ENCODE measurements around the gene FAM216B. TPM values are rescaled to one million over a fixed set of nuclear protein-coding genes. Genes with fewer than 3 reads are reported as not detected.

The FAM216B gene
- total and polyA plus RNA-seq, 2 experiments from 2014 or later: 0.06 TPM; not detected in 1

DNA sequence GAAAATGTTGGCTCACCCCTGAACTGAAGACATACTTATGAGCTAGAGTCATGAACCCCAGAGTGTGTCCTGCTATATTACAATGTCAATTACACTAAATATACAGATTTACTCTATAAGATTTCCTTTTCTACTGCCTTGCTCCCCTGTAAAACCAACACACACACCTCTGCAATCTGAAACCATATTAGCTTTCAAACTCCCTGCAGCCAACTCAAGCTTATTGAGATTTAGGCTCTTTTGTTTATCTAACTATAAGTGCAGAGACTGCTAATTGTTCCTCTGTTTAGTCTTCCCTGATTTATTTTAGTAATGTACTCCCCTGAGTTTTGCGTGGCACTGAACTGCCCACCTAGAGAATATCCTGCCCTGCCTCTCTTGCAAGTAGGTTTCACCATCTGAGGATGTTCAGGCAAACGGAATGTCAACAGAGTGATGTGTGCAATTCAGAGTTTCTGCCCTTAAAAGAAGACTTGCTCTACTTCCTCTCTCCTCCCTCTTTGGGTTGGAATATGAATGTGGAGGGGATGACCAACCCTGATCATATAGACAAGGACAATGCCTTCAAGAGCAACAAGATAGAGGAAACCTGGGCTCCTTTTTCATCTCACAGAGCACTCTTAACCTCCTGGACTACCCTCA lies 22.3 kb downstream of the FAM216B start:
- Mint-ChIP-seq H3K4me1 (no peaks in the 10 kb centered on the region), H3K36me3 (ENCODE audit: low read depth) (no peaks in the 10 kb centered on the region), H3K4me3 (no peak overlapping the region), H3K27me3 (ENCODE audit: insufficient read depth, low read depth, poor library complexity) (peaks cover 2% of the 10 kb centered on the region), H3K27ac (no peak overlapping the region), H3K9me3 (no peaks in the 10 kb centered on the region)
- ATAC-seq: no peak
- Histone ChIP-seq H3K9me2 (ENCODE audit: insufficient read depth) (peaks cover under 1% of the 10 kb centered on the region), H3F3A (replicated peaks; ENCODE audit: low read depth) (no peaks in the 10 kb centered on the region), H3K4me1 (ENCODE audit: insufficient read depth) (peaks cover 5% of the 10 kb centered on the region; the same call in 1 of the 2 replicates), H3K4me3 (no peak overlapping the region), H3K79me2 (replicated peaks; ENCODE audit: insufficient read depth) (no peaks in the 10 kb centered on the region), H3K36me3 (ENCODE audit: insufficient read depth) (no peaks in the 10 kb centered on the region), H4K20me1 (replicated peaks; ENCODE audit: insufficient read depth) (no peaks in the 10 kb centered on the region), H3K4me2 (no peak overlapping the region), H2AFZ (peak overlapping the region; percentile 19; the same call in 1 of the 2 replicates), H3K27me3 (ENCODE audit: insufficient read depth) (no peaks in the 10 kb centered on the region), H3K27ac (ENCODE audit: low read depth) (no peak overlapping the region)
- DNase-seq (ENCODE audit: low spot score): no peak
- TF ChIP-seq, protein P1, sequence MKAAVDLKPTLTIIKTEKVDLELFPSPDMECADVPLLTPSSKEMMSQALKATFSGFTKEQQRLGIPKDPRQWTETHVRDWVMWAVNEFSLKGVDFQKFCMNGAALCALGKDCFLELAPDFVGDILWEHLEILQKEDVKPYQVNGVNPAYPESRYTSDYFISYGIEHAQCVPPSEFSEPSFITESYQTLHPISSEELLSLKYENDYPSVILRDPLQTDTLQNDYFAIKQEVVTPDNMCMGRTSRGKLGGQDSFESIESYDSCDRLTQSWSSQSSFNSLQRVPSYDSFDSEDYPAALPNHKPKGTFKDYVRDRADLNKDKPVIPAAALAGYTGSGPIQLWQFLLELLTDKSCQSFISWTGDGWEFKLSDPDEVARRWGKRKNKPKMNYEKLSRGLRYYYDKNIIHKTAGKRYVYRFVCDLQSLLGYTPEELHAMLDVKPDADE (IDR thresholded peaks at IDR 0.05): no peak
- TF ChIP-seq JUNB (IDR thresholded peaks at IDR 0.05; ENCODE audit: unreplicated experiment): no peak
- TF ChIP-seq ZNF114 (CRISPR knock-in tag; IDR thresholded peaks at IDR 0.05): no peak
- TF ChIP-seq STAT1 (IDR thresholded peaks at IDR 0.05; ENCODE audit: unreplicated experiment): no peak
- TF ChIP-seq, protein P2, sequence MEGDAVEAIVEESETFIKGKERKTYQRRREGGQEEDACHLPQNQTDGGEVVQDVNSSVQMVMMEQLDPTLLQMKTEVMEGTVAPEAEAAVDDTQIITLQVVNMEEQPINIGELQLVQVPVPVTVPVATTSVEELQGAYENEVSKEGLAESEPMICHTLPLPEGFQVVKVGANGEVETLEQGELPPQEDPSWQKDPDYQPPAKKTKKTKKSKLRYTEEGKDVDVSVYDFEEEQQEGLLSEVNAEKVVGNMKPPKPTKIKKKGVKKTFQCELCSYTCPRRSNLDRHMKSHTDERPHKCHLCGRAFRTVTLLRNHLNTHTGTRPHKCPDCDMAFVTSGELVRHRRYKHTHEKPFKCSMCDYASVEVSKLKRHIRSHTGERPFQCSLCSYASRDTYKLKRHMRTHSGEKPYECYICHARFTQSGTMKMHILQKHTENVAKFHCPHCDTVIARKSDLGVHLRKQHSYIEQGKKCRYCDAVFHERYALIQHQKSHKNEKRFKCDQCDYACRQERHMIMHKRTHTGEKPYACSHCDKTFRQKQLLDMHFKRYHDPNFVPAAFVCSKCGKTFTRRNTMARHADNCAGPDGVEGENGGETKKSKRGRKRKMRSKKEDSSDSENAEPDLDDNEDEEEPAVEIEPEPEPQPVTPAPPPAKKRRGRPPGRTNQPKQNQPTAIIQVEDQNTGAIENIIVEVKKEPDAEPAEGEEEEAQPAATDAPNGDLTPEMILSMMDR (conservative IDR thresholded peaks at IDR 0.05; ENCODE audit: low read depth in 2 of 2): no peak
- TF ChIP-seq ZNF331 (CRISPR knock-in tag; IDR thresholded peaks at IDR 0.05; ENCODE audit: low read depth): no peak

DNA sequence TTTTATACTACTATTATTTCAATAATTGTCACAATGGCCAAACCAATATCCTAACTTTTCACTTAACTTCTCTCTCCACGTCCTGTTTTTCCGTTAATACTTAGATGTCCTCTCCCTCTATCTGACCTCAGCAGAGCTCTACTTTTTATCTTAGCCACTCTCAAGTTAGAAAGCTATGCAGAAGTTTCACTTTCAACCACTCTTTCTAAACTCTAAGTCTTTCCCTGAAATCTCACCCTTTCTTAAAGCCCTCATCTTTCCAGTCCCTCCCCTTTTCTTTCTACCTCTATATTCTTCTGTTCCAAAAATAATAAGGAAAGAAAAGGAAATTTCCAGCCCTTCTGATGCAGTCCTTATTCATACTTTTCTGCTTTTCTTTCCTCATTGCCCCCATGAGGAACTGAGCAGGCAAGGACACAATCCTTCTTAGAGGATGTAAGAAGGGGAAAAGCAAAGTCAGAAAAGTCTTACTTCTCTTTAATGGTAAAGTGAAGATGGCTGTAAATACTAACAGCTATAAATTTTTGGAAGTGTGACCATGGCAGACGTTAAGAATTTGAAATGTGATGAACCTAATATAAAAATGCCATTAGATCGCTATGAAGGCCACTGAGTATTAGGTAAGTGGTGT lies 23.0 kb downstream of the FAM216B start:
- Histone ChIP-seq H3F3A (replicated peaks; ENCODE audit: low read depth) (no peaks in the 10 kb centered on the region), H3K9me2 (ENCODE audit: insufficient read depth) (peaks cover 3% of the 10 kb centered on the region), H3K4me3 (no peak overlapping the region), H3K36me3 (ENCODE audit: insufficient read depth) (no peaks in the 10 kb centered on the region), H2AFZ (peak overlapping the region; percentile 19; the same call in 1 of the 2 replicates), H3K4me1 (ENCODE audit: insufficient read depth) (peaks cover 5% of the 10 kb centered on the region; the same call in 1 of the 2 replicates), H3K4me2 (no peak overlapping the region), H3K27me3 (ENCODE audit: insufficient read depth) (no peaks in the 10 kb centered on the region), H4K20me1 (replicated peaks; ENCODE audit: insufficient read depth) (no peaks in the 10 kb centered on the region), H3K79me2 (replicated peaks; ENCODE audit: insufficient read depth) (no peaks in the 10 kb centered on the region), H3K27ac (ENCODE audit: low read depth) (no peak overlapping the region)
- ATAC-seq (no peak), DNase-seq (ENCODE audit: low spot score) (no peak)
- Mint-ChIP-seq H3K27me3 (ENCODE audit: insufficient read depth, low read depth, poor library complexity) (no peaks in the 10 kb centered on the region), H3K36me3 (ENCODE audit: low read depth) (no peaks in the 10 kb centered on the region), H3K4me3 (no peak overlapping the region), H3K27ac (no peak overlapping the region), H3K4me1 (no peaks in the 10 kb centered on the region), H3K9me3 (no peaks in the 10 kb centered on the region)
- TF ChIP-seq POLR2AphosphoS5 (IDR thresholded peaks at IDR 0.05; ENCODE audit: low read depth) (no peak), CREB1 (CRISPR knock-in tag; IDR thresholded peaks at IDR 0.05; ENCODE audit: low read depth) (no peak), JUNB (IDR thresholded peaks at IDR 0.05; ENCODE audit: unreplicated experiment) (no peak), EZH2 (IDR thresholded peaks at IDR 0.05; ENCODE audit: low read depth, unreplicated experiment) (no peak), STAT1 (IDR thresholded peaks at IDR 0.05; ENCODE audit: unreplicated experiment) (no peak), ZNF114 (CRISPR knock-in tag; IDR thresholded peaks at IDR 0.05) (no peak), NANOG (IDR thresholded peaks at IDR 0.05; ENCODE audit: borderline replicate concordance) (no peak)
- TF ChIP-seq, protein P3, sequence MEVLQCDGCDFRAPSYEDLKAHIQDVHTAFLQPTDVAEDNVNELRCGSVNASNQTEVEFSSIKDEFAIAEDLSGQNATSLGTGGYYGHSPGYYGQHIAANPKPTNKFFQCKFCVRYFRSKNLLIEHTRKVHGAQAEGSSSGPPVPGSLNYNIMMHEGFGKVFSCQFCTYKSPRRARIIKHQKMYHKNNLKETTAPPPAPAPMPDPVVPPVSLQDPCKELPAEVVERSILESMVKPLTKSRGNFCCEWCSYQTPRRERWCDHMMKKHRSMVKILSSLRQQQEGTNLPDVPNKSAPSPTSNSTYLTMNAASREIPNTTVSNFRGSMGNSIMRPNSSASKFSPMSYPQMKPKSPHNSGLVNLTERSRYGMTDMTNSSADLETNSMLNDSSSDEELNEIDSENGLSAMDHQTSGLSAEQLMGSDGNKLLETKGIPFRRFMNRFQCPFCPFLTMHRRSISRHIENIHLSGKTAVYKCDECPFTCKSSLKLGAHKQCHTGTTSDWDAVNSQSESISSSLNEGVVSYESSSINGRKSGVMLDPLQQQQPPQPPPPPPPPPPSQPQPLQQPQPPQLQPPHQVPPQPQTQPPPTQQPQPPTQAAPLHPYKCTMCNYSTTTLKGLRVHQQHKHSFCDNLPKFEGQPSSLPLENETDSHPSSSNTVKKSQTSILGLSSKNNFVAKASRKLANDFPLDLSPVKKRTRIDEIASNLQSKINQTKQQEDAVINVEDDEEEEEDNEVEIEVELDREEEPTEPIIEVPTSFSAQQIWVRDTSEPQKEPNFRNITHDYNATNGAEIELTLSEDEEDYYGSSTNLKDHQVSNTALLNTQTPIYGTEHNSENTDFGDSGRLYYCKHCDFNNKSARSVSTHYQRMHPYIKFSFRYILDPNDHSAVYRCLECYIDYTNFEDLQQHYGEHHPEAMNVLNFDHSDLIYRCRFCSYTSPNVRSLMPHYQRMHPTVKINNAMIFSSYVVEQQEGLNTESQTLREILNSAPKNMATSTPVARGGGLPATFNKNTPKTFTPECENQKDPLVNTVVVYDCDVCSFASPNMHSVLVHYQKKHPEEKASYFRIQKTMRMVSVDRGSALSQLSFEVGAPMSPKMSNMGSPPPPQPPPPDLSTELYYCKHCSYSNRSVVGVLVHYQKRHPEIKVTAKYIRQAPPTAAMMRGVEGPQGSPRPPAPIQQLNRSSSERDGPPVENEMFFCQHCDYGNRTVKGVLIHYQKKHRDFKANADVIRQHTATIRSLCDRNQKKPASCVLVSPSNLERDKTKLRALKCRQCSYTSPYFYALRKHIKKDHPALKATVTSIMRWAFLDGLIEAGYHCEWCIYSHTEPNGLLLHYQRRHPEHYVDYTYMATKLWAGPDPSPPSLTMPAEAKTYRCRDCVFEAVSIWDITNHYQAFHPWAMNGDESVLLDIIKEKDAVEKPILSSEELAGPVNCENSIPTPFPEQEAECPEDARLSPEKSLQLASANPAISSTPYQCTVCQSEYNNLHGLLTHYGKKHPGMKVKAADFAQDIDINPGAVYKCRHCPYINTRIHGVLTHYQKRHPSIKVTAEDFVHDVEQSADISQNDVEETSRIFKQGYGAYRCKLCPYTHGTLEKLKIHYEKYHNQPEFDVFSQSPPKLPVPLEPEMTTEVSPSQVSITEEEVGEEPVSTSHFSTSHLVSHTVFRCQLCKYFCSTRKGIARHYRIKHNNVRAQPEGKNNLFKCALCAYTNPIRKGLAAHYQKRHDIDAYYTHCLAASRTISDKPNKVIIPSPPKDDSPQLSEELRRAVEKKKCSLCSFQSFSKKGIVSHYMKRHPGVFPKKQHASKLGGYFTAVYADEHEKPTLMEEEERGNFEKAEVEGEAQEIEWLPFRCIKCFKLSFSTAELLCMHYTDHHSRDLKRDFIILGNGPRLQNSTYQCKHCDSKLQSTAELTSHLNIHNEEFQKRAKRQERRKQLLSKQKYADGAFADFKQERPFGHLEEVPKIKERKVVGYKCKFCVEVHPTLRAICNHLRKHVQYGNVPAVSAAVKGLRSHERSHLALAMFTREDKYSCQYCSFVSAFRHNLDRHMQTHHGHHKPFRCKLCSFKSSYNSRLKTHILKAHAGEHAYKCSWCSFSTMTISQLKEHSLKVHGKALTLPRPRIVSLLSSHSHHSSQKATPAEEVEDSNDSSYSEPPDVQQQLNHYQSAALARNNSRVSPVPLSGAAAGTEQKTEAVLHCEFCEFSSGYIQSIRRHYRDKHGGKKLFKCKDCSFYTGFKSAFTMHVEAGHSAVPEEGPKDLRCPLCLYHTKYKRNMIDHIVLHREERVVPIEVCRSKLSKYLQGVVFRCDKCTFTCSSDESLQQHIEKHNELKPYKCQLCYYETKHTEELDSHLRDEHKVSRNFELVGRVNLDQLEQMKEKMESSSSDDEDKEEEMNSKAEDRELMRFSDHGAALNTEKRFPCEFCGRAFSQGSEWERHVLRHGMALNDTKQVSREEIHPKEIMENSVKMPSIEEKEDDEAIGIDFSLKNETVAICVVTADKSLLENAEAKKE (CRISPR knock-in tag; IDR thresholded peaks at IDR 0.05): no peak

All from GM23338 (cell line).